PFSK-1 (cell line): ENCODE results near the gene CES2. TPM values are rescaled to one million over a fixed set of nuclear protein-coding genes. Genes with fewer than 3 reads are reported as not detected.

ENCODE experiments used
- FOXP2 ChIP-seq: optimal IDR thresholded peaks from 2 replicates; pipeline ENCODE3; 2011; ENCODE audit warnings: borderline replicate concordance, control low read depth, inconsistent platforms; ENCODE audit not compliant: insufficient read depth; ENCODE audit errors: extremely low read length, extremely low read depth
- POLR2AphosphoS5 ChIP-seq: IDR thresholded peaks from 2 replicates; pipeline ENCODE4 v1.6.1; 2012; ENCODE audit warnings: low read depth, mild to moderate bottlenecking, control low read depth, low read length, moderate library complexity
- SIN3A ChIP-seq: IDR thresholded peaks from 2 replicates; pipeline ENCODE4 v1.6.1; 2012; ENCODE audit warnings: mild to moderate bottlenecking, low read length, moderate library complexity, borderline replicate concordance; ENCODE audit not compliant: insufficient read depth
- TAF1 ChIP-seq: IDR thresholded peaks from 2 replicates; pipeline ENCODE4 v1.6.1; 2012; ENCODE audit warnings: low read length, control low read depth, borderline replicate concordance; ENCODE audit not compliant: insufficient read depth
- polyA plus RNA-seq: library from polyadenylated mRNA; unstranded; fragments of >200 nt; gene quantifications from one replicate; pipeline ENCODE4 v1.2.1, GENCODE V29; 2012; ENCODE audit warnings: low read depth, missing spikeins; ENCODE audit not compliant: insufficient read length
- TF ChIP-seq, protein P1 (sequence below), 2 experiments: IDR thresholded peaks; 2 replicates each; pipeline versions ENCODE4 v1.6.1 to v1.8.0; 2011 to 2012; ENCODE audit warnings: low read depth in 2 of 2, low read length in 2 of 2, control low read depth in 1 of 2, inconsistent platforms in 1 of 2, mild to moderate bottlenecking in 1 of 2, moderate library complexity in 1 of 2; ENCODE audit not compliant: insufficient read depth in 1 of 2

CES2 gene, protein sequence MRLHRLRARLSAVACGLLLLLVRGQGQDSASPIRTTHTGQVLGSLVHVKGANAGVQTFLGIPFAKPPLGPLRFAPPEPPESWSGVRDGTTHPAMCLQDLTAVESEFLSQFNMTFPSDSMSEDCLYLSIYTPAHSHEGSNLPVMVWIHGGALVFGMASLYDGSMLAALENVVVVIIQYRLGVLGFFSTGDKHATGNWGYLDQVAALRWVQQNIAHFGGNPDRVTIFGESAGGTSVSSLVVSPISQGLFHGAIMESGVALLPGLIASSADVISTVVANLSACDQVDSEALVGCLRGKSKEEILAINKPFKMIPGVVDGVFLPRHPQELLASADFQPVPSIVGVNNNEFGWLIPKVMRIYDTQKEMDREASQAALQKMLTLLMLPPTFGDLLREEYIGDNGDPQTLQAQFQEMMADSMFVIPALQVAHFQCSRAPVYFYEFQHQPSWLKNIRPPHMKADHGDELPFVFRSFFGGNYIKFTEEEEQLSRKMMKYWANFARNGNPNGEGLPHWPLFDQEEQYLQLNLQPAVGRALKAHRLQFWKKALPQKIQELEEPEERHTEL
- polyA plus RNA-seq: 24.1 TPM

DNA sequence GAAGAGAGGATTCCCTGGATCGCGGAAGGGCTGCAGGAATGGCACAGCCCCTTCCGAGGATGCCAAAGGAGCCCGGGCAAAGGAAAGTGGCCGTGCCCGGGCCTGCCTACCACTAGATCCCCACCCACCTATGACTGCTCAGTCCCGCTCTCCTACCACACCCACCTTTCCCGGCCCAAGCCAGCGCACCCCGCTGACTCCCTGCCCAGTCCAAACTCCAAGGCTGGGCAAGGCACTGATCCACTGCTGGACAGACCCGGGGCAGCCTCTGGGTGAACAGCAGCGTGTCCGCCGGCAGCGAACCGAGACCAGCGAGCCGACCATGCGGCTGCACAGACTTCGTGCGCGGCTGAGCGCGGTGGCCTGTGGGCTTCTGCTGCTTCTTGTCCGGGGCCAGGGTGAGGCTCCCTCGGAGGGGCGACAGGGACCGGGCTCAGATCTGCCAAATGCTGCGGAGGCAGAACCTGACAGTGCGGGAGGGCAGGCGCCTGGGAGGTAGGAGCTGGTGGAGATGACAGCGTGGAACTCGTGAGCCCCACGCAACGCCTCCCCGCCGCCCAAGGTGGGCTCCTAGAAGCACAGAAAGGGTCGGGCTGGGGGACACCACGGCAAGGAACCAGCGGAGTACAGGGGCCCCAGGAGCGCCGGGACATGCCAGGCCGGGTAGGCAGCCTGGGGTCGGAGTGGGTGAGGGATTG is at the start of gene CES2:
CES2 (plus strand) TSS at position 203 of the 698 bp plus-strand sequence; CDS start at position 323, 120 bp downstream.
- TF ChIP-seq, protein P1, sequence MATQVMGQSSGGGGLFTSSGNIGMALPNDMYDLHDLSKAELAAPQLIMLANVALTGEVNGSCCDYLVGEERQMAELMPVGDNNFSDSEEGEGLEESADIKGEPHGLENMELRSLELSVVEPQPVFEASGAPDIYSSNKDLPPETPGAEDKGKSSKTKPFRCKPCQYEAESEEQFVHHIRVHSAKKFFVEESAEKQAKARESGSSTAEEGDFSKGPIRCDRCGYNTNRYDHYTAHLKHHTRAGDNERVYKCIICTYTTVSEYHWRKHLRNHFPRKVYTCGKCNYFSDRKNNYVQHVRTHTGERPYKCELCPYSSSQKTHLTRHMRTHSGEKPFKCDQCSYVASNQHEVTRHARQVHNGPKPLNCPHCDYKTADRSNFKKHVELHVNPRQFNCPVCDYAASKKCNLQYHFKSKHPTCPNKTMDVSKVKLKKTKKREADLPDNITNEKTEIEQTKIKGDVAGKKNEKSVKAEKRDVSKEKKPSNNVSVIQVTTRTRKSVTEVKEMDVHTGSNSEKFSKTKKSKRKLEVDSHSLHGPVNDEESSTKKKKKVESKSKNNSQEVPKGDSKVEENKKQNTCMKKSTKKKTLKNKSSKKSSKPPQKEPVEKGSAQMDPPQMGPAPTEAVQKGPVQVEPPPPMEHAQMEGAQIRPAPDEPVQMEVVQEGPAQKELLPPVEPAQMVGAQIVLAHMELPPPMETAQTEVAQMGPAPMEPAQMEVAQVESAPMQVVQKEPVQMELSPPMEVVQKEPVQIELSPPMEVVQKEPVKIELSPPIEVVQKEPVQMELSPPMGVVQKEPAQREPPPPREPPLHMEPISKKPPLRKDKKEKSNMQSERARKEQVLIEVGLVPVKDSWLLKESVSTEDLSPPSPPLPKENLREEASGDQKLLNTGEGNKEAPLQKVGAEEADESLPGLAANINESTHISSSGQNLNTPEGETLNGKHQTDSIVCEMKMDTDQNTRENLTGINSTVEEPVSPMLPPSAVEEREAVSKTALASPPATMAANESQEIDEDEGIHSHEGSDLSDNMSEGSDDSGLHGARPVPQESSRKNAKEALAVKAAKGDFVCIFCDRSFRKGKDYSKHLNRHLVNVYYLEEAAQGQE (IDR thresholded peaks at IDR 0.05; ENCODE audit: insufficient read depth in 1 of 2, low read depth in 2 of 2, low read length in 2 of 2): no peak
- no peak for TF ChIP-seq TAF1
- no peak for TF ChIP-seq SIN3A
- TF ChIP-seq FOXP2: no peak
- no peak for TF ChIP-seq POLR2AphosphoS5

DNA sequence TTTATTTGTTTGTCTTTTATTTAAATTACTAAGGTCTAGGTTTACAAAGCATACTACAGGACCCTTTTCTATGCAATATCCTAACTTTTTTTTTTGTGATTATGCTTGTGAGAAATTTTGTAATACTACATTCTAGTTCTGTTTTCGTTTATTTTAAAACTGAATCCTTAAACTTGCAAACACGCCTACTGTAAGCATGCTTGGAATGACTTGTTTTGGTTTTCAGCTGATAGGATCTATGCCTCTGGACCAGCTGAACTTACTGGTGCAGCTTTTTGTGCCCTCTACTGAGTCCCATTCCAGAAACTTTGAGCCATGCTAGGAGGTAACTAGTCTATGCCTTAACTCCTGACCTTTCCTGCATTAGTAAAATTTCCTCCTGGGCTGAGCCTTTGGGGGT is 49.0 kb upstream of the CES2 start:
- TF ChIP-seq SIN3A (no peak), FOXP2 (no peak), POLR2AphosphoS5 (no peak), TAF1 (no peak)
- TF ChIP-seq, protein P1 (IDR thresholded peaks at IDR 0.05; ENCODE audit: insufficient read depth in 1 of 2, low read depth in 2 of 2, low read length in 2 of 2): no peak

DNA sequence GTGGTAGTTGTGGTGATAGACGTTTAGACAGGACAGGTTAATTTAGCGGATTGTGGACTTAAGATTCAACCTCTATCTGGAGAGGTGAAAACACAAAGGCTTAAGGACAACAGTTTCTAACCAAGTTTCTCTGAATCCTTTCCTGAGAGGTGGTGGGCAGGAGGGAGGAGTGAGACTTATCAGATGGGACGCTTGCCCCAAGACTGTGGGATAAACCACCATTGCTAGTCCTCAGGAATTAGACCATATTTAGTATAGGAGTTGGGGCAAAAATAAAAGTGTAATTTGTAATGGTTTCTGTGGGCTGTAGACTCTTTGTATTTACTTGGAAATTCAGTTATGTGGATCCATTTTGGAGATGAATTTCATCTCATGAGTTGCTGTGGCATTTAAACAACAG is 48.4 kb upstream of the CES2 start:
- TF ChIP-seq POLR2AphosphoS5 (no peak), SIN3A (no peak), FOXP2 (no peak), TAF1 (no peak)
- TF ChIP-seq, protein P1 (IDR thresholded peaks at IDR 0.05; ENCODE audit: insufficient read depth in 1 of 2, low read depth in 2 of 2, low read length in 2 of 2): no peak

GRCh38 chr16:66888647-66889615 is 46.4 kb upstream of the CES2 start:
- TF ChIP-seq FOXP2 (no peak), SIN3A (no peak), POLR2AphosphoS5 (no peak)

DNA sequence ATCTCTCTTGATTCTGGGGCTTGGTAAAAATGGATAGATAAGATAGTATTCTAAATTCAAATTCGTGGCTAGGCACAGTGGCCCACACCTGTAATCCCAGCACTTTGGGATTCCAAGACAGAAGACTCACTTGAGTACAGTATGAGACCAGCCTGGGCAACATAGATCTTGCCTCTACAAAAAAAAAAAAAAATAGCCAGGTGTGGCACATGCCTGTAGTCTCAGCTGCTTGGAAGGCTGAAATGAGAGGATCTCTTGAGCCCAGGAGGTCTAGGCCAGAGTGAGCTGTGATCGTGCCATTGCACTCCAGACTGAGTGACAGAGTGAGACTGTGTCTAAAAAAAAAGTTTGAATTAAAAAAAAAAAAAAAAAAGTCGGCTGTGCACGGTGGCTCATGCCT is 45.7 kb upstream of the CES2 start:
- TF ChIP-seq SIN3A (no peak), POLR2AphosphoS5 (no peak), FOXP2 (no peak), TAF1 (no peak)
- TF ChIP-seq, protein P1 (IDR thresholded peaks at IDR 0.05; ENCODE audit: insufficient read depth in 1 of 2, low read depth in 2 of 2, low read length in 2 of 2): no peak
